CD4-positive, alpha-beta T cell (primary cell): Measurements from ENCODE around the gene NSUN3. TPM values are rescaled to one million over a fixed set of nuclear protein-coding genes. Genes with fewer than 3 reads are reported as not detected.

Source experiments
- ATAC-seq: fragments of 200-7000 bp; cut with Tn5 transposase; one replicate; pipeline ENCODE4 v1.10.0; 2022; ENCODE audit warnings: mild to moderate bottlenecking; ENCODE audit not compliant: poor library complexity
- CTCF ChIA-PET: fragments of 350-600 bp; sonication (Branson Sonifier 250); formaldehyde crosslinking; loops from one replicate; lab custom pipeline; 2021; ENCODE audit warnings: antibody characterized with exemption, inconsistent platforms; lab: Charles Lee
- POLR2A ChIA-PET: fragments of 350-600 bp; sonication (Branson Sonifier 250); formaldehyde crosslinking; loops from one replicate; lab custom pipeline; 2021; ENCODE audit warnings: antibody characterized with exemption, inconsistent platforms; lab: Charles Lee
- DNase-seq, 14 experiments: peaks; one replicate each; pipeline ENCODE4 v3.0.0-alpha.2; 2013 to 2020; ENCODE audit warnings: mixed read lengths in 2 of 14
- H3K27ac ChIP-seq, 2 donors: one replicate each; pipeline versions ENCODE4 v1.5.1 to v1.7.0; 2013; ENCODE audit warnings: low read length in 2 of 2, low read depth in 1 of 2, mild to moderate bottlenecking in 1 of 2
- H3K27me3 ChIP-seq, 2 experiments: 1 replicate in 1 of 2; 2 replicates in 1 of 2; pipeline versions ENCODE4 v1.6.1 to v1.7.0; 2013; ENCODE audit warnings: low read length in 2 of 2, control low read depth in 1 of 2, mild to moderate bottlenecking in 1 of 2, moderate library complexity in 1 of 2; ENCODE audit not compliant: insufficient read depth in 2 of 2, control insufficient read depth in 1 of 2
- H3K36me3 ChIP-seq: one replicate; pipeline ENCODE4 v1.6.1; 2013; ENCODE audit warnings: low read length, control low read depth; ENCODE audit not compliant: insufficient read depth
- H3K4me1 ChIP-seq: one replicate; pipeline ENCODE4 v1.6.1; 2013; ENCODE audit warnings: low read length, control low read depth; ENCODE audit not compliant: insufficient read depth
- H3K4me3 ChIP-seq: one replicate; pipeline ENCODE4 v1.5.1; 2013; ENCODE audit warnings: mild to moderate bottlenecking, low read length, moderate library complexity
- H3K9me3 ChIP-seq, 2 experiments: 1 replicate in 1 of 2; 2 replicates in 1 of 2; pipeline versions ENCODE4 v1.6.1 to v1.7.0; 2013; ENCODE audit warnings: low read length in 2 of 2, mild to moderate bottlenecking in 2 of 2, control low read depth in 1 of 2, moderate library complexity in 1 of 2; ENCODE audit not compliant: control insufficient read depth in 1 of 2, insufficient read depth in 1 of 2
- H3K27ac Mint-ChIP-seq: one replicate; pipeline ENCODE4 v1.8.0; 2020; ENCODE audit warnings: mixed read lengths
- H3K27me3 Mint-ChIP-seq: one replicate; pipeline ENCODE4 v1.8.0; 2021; ENCODE audit warnings: mixed read lengths
- H3K36me3 Mint-ChIP-seq: one replicate; pipeline ENCODE4 v1.8.0; 2021; ENCODE audit warnings: low read depth, mixed read lengths
- H3K4me1 Mint-ChIP-seq: one replicate; pipeline ENCODE4 v1.8.0; 2021; ENCODE audit warnings: low read depth, mixed read lengths
- H3K4me3 Mint-ChIP-seq: one replicate; pipeline ENCODE4 v1.8.0; 2020; ENCODE audit warnings: mild to moderate bottlenecking, mixed read lengths
- H3K9me3 Mint-ChIP-seq: one replicate; pipeline ENCODE4 v1.8.0; 2020; ENCODE audit warnings: mixed read lengths
- CTCF ChIP-seq: fragments of 200-600 bp; IDR thresholded peaks from one replicate; pipeline ENCODE4 v1.8.0; 2022; ENCODE audit warnings: antibody characterized with exemption, mild to moderate bottlenecking
- intact Hi-C, 2 experiments: fragments of 100-400 bp; cut with DNase I in 1 of 2; cut with micrococcal nuclease in 1 of 2; formaldehyde crosslinking; loops; one replicate each; pipeline versions ENCODE4 v1.15.1 to v1.9.0; 2023 to 2025; cut with DNase I, micrococcal nuclease
- total RNA-seq, 174 experiments: library from RNA in 2 of 174; stranded (reverse) in 2 of 174; gene quantifications; one replicate each; pipeline ENCODE4 v1.2.3 and lab custom pipeline; 2021 to 2026

The NSUN3 gene
- total RNA-seq, 2 experiments from 2014 or later: 12.4 to 13.4 TPM

GRCh38 chr3:94065122-94065521 is 2.3 kb downstream of the NSUN3 start:
- H3K4me3 Mint-ChIP-seq: peak overlapping the region; percentile 52
- CTCF ChIA-PET: no interaction called here
- no peaks in the 10 kb centered on the region for H3K9me3 Mint-ChIP-seq
- H3K27me3 Mint-ChIP-seq: no peaks in the 10 kb centered on the region
- POLR2A ChIA-PET: no interaction called here
- Histone ChIP-seq H3K4me3 (no peak overlapping the region), H3K4me1 (peaks cover 12% of the 10 kb centered on the region), H3K36me3 (peaks cover 22% of the 10 kb centered on the region), H3K27me3 (no peaks in the 10 kb centered on the region), H3K27ac (no peak overlapping the region), H3K9me3 (no peaks in the 10 kb centered on the region)
- no peak for TF ChIP-seq CTCF
- no peak for ATAC-seq
- H3K27ac Mint-ChIP-seq: peak overlapping the region; percentile 38
- intact Hi-C loops: loop anchor here in 1 of 2 experiments (1.0 kb wide), 1 partner anchor 84 kb away; no protein-coding TSS in a partner anchor
- peaks cover 85% of the 10 kb centered on the region for H3K4me1 Mint-ChIP-seq
- DNase-seq: no peak
- peaks cover 79% of the 10 kb centered on the region for H3K36me3 Mint-ChIP-seq

DNA sequence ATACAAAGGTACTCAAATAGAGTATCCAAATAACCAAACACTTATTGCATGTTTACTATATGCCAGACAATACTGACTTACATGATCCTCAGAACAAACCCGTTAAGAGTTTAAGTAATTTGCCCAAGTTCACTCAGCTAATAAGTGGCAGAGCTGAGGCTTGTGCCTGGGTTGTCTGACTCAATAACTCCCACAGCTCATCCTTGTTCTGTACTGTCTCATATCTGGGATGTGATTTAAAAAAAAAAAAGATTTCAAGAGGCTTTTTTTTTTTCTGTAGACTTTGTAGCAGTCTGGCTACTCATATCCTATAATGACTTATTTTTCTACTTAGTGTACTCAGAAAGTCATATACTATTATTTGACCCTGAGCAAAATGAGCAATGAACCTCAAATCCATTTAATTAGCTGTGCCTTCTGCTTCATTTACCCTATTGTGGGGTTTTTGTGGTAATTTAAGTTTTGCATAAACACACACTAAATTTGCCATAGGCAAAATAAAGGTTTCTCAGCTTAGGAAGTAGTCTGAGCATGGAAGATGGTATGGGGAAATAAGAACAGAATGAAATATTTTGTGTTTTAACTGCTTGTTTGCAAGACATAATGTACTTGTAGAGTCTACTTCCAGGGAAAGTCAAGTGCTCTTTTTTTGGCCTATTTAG is 3.1 kb downstream of the NSUN3 start:
- no peaks in the 10 kb centered on the region for H3K9me3 Mint-ChIP-seq
- no peak overlapping the region for H3K4me3 Mint-ChIP-seq
- Histone ChIP-seq H3K4me1 (peaks cover 12% of the 10 kb centered on the region), H3K27ac (no peak overlapping the region), H3K36me3 (peaks cover 20% of the 10 kb centered on the region), H3K4me3 (no peak overlapping the region), H3K27me3 (no peaks in the 10 kb centered on the region), H3K9me3 (no peaks in the 10 kb centered on the region)
- peaks cover 80% of the 10 kb centered on the region for H3K4me1 Mint-ChIP-seq
- CTCF ChIA-PET: no interaction called here
- H3K27me3 Mint-ChIP-seq: no peaks in the 10 kb centered on the region
- ATAC-seq: no peak
- no peak for TF ChIP-seq CTCF
- DNase-seq: no peak
- peak overlapping the region; percentile 38 for H3K27ac Mint-ChIP-seq
- intact Hi-C loops: loop anchor here in 1 of 2 experiments (1.0 kb wide), 1 partner anchor 85 kb away; no protein-coding TSS in a partner anchor
- POLR2A ChIA-PET: no interaction called here
- H3K36me3 Mint-ChIP-seq: peaks cover 78% of the 10 kb centered on the region

DNA sequence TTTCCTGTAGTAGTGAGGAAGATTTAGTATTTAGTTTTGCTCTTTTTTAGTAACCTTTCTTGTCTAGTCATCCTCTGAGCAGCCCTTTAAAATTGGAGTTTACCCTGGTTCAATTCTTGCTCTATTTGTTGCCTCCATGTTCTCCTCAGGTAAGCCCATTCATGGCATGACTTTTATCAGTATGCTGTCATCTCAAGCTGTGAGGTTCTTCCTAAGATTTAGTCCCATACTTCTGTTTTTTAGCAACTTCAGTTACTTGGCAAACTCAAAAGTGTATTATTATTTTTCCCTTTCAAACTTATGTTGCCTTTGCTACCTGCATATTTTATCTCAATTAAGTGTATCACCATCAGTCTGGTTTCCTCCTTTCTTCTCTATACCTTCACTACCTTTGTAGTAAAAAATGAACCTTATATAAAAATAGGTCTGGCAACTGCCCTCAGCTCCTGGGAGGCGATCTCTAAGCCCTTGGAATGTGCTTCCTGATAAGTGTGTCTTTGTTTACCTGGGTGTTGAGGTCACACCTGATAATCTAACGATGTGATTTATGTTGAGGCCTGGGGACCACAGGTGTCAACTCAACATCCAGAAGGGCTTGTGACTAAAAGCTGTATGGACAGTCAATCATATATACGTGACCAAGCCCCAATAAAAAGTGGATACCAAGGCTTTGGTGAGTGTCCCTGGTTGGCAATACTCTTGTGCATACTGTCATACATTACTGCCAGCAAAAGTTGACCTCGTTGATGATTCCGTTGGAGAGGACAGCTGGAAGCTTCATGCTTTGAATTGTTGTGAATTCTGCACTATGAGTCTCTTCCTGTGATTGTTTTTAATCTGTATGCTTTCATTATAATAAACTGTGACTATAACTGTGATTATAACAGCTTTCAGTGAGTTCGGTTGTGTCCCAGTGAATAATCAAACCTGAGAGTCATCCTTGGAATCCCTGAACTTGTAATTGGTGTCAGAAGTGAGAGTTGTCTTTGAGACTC is 3.9 kb downstream of the NSUN3 start:
- Histone ChIP-seq H3K4me3 (no peak overlapping the region), H3K9me3 (no peaks in the 10 kb centered on the region), H3K36me3 (peaks cover 24% of the 10 kb centered on the region), H3K27me3 (no peaks in the 10 kb centered on the region), H3K27ac (no peak overlapping the region), H3K4me1 (peaks cover 12% of the 10 kb centered on the region)
- no peak for TF ChIP-seq CTCF
- Mint-ChIP-seq H3K4me1 (peaks cover 87% of the 10 kb centered on the region), H3K27ac (peak overlapping the region; percentile 62), H3K27me3 (no peaks in the 10 kb centered on the region), H3K36me3 (peaks cover 85% of the 10 kb centered on the region), H3K4me3 (peak overlapping the region; percentile 40), H3K9me3 (no peaks in the 10 kb centered on the region)
- ChIA-PET CTCF (no interaction called here), POLR2A (no interaction called here)
- DNase-seq: no peak
- ATAC-seq: no peak
- intact Hi-C loops: loop anchor here in 1 of 2 experiments (1.0 kb wide), 1 partner anchor 61 kb away; no protein-coding TSS in a partner anchor
